ENCODE measurements around the gene MTIF2.
"Not testable (repeated sequence)": the region's sequence is repeated elsewhere in the genome, so short reads cannot be mapped to it uniquely, and the experiment has no call there.

MTIF2 gene

DNA sequence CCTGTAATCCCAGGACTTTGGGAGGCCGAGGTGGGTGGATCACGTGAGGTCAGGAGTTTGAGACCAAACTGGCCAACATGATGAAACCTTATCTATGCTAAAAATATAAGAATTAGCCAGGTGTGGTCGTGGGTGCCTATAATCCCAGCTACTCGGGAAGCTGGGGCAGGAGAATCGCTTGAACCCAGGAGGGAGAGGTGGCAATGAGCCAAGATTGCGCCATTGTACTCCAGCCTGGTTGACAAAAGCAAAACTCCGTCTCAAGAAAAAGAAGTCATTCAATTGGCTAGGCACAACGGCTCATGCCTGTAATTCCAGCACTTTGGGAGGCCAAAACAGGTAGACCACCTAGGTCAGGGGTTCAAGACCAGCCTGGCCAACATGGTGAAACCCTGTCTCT, 27.4 kb downstream of the MTIF2 start:
- DNase-seq, result not testable (repeated sequence)

DNA sequence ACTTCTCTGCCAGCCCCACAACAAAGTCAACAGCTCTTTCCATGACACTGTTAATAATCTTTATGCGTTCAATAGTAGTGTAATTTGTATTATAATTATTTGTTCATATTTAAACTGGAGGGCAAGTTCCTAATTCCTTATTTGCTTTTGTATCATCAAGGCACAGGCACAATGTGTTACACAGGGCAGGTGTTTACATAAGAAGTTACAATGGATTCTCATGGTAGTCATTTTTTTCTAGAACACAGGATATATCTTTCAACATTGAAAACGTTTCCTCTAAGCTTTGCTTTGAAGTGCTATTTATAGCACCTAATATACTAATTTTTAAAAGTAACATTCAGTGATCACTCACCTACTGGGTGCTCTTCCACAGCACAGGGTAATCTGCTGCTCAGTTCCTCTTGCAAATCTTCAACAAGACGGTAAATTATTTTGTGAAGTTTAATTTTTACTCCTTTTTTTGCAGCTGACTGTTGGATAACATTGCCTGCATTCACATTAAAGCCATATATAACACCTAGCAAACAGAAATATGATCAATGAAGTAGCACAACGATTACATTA, 29.3 kb downstream of the MTIF2 start:
- no peak for DNase-seq

DNA sequence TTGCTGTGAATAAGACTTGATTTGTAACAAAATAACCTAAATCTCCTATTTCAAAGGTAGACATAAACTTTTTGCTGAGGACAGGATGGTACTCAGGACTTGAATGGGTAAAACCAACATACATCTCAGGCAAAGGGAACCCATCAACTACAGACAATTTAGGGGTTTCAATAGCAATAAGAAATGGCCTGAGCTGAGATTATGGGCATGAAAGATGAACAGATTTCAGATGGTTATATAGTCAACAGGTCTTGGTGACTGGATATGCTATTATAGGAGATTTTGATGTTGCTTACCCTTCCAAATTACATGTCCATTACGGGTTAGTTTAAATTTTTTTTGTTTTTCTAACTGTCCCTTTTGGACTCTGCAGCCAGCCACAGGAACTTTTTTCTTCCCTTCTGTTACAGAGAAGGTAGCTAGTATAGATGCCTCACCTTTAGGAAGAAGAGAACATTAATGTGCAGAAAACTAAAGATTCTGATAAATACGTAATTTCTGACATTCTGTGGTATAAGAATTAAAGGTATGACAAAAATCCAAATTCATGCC, 32.0 kb downstream of the MTIF2 start:
- no peak for DNase-seq

DNA sequence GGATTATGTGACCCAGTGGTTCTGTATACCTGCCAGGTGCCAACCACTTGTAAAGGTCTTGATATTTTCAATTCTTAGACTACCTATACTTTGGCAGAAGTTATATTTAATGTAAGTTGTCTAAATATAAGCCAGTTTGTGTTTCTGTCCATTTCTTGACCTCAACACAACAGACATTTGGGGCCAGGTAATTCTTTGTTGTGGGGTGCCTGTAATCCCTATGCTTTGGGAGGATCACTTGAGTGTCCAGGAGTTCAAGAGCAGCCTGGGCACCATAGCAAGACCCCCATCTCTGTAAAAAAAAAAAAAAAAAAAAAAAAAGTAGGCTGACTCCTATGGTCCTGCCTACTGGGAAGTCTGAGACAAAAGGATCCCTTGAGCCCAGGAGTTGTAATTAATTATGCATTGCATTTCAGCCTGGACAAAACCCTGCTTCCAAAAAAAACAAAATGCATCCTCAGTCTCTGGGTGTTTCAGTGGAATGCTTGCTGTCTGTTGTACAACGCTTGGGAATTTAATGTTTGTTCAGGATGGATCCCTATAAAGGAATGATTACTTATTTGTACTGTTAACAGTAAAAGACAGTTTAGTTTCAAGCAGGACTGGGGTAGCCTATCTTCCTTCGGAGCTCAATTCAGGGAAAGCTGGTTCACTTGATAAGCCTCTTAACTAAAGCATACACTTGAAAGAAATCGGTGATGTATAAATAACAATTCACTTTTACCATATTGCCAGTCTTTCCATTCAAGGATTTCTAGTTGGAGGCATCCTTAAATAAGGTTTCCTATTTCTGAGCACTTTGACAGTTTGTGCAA, 33.1 kb downstream of the MTIF2 start:
- DNase-seq, result no peak

DNA sequence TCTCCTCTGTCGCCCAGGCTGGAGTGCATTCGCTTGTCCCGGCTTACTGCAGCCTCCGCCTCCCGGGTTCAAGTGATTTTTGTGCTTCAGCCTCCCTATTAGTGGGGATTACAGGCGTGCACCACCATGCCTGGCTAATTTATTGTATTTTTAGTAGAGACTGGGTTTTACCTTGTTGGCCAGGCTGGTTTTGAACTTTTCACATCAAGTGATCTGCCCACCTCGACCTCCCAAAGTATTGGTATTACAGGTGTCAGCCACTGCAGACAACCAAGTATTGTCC, 35.4 kb downstream of the MTIF2 start:
- DNase-seq, result no peak

DNA sequence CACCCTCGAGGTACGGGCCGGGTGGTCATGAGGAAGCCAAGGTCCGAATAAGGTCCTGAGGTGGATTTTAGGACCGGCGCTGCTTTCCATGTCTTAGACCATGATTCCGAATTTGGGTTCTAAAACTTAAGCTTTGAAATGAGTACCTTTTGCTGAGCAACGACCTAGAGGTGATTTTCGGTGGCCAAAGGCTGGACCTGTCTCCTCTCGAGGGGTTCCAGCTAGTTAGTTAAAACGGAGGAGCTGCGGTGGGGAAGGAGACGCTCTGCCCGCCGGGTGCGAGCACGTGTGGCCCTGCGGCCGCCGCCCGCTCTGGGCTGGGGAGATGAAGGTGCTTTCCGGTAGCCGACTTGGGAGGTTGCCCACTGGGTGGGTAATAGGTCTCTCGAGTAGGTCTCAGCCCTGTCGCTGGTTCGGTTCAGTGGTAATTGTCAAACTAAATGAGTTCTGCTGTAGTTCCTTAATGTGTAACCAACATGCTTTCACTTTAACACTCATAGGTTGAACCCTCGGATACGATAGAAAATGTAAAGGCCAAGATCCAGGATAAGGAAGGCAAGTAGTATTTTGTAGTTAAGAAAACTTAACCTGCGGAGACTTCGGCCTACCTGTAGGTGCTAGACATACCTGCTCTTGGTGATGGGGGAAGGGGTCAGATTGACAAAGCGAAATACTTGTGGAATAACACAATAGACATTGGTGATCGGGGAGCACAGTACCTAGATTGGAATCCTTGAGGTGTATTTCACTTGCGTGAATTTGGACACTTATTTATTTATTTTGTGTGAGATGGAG, 36.0 kb downstream of the MTIF2 start:
- no peak for DNase-seq

DNA sequence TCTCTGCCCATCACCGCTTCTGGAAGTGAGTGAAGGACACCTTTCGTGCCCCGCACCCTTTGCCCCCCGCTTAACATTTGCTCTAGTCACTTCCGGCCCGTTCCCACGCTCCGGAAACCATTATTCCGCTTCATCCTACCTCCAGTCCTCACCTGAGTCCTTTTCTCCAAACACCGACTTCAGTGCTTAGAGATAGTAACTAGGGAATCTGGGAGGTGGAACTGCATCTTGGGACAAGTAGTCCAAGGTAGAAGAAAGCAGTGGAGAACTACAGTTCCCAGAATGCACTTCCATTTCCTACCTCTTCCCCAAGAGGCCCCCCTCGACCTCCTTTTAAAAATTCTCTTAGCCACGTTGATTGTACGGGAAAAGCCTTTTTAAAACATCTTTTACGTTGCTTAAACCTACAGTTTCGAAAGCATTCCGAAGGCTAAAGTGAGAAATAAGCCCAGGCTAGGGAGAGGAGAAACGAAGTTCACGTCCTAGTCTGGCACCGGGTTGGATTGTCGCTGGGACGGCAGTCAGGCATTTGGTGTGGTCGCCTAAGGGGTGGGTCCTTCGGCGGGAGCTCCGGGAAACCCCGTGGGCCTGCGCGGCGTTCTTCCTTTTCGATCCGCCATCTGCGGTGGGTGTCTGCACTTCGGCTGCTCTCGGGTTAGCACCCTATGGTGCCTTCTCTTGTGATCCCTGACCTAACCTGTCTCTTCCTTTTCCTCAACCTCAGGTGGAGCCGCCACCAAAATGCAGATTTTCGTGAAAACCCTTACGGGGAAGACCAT, 36.8 kb downstream of the MTIF2 start, which contains the start of the genes CLHC1 and RPS27A:
Gene CLHC1 (minus strand): TSS at position 210 of the 779 bp plus-strand sequence. CDS start 9,882 bp downstream, outside the sequence.
Gene RPS27A (plus strand): TSS at position 605 of the 779 bp plus-strand sequence. CDS start 137 bp downstream, at position 742.
- DNase-seq, result peak; percentile 90

DNA sequence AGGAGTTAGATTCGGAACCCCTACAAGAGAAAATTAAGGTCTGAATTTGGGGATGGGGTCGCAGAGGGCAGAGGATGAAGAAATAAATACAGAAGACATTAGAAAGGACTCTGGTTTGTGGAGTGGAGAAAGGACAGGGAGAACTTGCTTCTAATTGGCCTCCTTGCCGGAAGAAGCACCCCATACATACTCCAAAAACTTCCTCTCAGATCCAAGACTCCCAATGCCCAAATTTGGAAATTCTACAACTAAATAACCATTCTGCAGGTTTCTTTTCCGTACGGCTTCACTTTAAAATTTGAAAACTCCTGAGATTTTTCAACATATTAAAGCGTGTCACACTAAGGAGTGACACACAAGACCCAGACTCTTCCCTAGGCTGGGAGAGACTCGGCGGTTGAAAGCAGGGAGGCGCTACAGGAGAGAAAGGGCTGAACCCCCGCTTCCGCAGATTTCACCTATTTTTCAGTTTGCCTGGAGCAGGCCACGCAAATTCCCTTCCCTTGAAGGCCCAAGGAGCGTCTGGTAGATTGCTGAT, 37.4 kb downstream of the MTIF2 start:
- DNase-seq, result no peak

DNA sequence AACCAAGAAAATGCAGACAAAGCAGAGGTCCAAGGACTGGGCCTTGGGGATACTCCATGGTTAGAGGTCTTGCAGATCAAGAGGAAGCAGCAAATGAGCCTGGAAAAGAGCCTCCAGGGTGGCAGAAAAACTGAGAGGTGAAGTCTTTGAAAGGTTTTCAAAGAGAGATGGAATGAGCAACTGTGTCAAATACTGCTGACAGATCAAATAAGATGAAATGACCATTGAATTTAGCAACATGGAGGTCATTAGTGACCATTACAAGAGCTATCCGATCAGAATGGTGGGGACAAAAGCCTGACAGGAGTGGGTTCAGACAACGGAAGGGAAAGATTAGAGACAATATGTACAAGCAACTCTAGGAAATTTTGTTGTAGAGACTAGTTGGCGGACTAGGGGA, 38.5 kb downstream of the MTIF2 start:
- DNase-seq, result no peak

DNA sequence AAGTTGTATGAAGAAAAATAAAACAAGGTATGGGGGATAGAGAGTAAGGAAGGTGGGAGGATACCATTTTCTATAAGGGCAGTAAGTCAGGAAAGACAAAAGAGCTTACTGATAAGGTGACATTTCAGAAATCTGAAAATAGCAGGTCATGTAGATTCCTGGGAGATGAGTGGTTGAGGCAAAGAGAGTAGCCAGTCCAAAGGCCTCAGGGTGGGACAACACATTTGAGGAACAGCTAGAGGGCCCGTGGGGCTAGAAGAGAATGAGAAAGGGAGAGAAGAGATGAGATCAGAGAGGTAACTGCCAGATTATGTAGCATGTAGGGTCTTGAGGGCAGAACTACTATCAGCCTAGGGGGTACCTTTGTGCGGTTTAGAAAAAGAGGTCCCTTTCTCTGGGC, 39.8 kb downstream of the MTIF2 start:
- no peak for DNase-seq

DNA sequence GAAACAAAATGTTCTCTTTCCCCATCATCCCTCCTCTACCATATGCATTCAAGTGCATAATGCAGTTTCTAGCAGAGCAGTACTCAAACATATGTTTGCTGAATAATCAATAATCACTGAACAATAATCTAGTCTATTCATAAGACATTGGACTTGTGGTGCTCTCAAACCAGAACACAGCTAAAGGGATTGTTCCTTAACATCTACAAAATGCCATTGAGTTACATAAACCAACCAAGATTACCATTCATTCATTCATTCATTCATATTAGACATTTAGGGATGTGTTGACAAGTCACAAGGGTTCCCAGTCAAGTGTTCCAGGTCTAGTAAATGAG, 40.8 kb downstream of the MTIF2 start:
- no peak for DNase-seq

DNA sequence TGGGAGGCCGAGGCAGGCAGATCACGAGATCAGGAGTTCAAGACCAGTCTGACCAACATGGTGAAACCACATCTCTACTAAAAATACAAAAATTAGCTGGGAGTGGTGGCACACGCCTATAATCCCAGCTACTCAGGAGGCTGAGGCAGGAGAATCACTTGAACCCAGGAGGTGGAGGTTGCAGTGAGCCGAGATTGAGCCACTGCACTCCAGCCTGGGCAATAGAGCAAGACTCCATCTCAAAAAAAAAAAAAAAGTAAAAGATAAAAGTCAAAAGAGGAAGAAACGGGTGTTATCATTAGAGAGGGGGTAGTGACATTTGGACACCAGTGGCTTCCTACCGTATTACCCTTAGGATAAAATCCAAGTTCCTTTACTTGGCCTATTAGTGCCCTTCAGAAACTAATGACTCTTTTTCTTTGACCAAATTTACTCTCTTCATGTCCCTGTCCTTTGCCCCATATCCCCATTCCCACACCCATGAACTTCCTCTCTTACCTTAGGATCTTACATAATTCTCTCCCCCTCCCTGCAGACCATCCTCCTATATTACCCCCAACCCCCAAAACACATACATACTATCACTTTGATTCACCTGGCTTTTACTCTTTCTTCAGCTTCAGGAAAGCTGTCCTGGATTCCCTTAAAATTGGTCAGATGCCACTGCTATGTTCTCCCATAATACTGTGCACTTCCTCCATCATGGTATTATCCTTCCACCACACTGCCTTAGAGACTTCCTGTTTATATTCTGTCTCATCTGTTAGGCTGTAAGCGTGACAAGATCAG, 41.4 kb downstream of the MTIF2 start:
- not testable (repeated sequence) for DNase-seq

DNA sequence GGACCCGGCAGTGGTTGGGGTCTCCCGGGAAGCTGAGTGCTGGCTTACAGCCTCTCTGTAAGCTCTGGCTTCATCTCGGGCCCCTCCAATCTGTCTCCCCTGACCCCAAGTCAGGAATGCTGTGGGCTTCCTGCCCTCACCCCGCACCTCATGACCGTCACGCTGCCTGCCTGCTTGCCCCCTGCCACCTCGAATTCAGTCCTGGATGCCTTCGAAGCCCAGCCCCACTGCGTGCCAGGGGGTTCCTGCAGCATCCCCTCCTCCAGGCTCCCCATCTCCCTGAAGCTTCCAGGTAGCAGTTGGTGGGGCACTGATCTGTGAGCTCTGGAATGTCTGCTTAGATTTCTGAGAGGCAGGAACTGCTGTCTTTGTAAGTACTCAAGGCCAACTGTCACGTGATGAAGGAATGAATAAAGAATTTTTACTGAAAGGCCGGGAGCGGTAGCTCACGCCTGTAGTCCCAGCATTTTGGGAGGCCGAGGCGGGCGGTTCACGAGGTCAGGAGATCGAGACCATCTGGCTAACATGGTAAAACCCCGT, 43.5 kb downstream of the MTIF2 start:
- no peak for DNase-seq

DNA sequence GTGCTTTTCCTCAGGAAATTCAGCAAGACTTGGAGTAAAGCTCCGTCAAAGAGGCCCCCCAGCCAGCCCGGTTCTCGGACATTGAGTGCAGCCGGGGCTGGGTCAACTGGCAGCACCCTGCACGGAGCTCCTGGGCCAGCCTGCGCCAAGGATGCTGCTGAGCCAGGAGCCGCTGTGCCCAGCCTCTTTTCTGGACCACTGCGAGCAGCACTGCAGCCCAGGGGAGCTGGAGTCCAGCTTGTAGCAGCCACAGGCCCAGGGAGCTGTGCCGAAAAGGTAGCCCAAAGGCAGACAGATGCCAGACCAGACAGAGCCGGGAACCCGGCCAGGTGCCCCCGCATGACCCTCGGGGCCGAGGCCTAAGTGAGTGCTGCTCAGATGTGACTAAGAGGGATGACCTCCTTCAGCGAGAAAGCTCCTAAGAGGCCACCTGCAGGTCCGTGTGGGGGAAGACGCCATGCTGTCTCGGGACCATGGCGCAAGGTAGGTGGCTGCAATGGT, 44.2 kb downstream of the MTIF2 start:
- DNase-seq, result no peak

DNA sequence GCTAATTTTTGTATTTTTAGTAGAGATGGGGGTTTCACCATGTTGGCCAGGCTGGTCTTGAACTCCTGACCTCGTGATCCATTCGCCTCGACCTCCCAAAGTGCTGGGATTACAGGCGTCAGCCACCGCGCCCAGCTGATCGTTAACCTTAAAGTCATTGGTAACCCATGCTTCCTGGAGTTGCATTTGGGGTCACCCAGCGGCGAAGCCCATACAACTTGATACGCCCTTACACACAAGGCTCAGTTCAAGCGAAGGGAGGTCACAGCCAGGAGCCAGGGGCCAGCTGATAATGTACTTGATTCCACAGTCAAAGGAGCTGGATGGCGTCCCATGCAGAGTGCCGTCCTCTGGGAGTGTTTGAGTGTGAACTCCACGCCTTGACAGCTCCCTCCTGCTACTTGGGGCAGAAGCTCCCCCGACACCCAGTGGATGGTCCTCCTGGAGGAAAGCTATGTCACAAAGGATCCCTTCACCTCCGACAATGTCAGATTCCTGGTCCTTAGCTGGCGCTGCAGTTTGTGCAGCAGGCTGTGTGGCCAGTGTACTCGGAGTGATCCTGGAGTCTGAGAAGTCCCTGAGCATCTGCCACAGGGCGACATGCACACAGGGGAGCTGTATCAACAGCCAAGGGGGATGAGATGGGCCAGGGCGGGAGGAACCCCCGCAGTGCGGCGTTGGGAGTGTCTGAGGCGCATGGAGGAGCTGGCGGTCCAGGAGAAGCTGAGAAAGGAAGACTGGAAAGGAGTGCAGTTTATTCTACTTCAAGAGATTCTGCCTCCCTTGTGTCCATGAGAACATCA, 44.9 kb downstream of the MTIF2 start:
- no peak for DNase-seq

DNA sequence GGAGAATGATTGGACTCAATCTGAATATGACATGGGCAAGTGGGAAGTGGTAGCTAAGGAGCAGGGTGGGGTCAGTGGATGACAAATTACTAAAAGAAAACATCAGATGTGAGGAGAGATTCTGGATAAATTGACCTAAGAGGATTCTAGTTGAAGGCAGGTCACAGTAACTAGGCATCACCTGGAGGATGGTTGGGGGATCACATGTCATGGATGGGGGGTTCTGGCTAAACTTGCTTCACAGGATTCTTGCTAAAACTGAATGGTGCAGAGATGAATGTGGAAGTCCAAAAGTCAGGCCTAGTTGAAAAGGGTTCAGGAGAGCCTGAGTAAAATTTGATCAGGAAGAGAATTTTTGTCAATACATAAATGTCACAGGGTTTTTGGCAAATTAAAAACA, 55.2 kb downstream of the MTIF2 start:
- no peak for DNase-seq

DNA sequence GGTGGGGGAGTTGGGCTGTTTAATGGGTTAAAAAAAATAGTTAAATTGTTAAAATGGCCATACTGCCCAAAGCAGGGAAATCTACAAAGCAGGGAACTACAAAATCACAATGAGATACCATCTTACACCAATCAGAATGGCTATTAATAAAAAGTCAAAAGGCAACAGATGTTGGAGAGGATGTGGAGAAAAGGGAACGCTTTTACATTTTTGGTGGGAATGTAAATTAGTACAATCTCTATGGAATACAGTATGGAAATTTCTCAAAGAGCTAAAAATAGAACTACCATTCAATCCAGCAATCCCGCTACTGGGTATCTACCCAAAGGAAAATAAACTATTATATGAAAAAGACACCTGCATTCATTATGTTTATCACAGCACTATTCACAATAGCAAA, 64.1 kb downstream of the MTIF2 start:
- no peak for DNase-seq

DNA sequence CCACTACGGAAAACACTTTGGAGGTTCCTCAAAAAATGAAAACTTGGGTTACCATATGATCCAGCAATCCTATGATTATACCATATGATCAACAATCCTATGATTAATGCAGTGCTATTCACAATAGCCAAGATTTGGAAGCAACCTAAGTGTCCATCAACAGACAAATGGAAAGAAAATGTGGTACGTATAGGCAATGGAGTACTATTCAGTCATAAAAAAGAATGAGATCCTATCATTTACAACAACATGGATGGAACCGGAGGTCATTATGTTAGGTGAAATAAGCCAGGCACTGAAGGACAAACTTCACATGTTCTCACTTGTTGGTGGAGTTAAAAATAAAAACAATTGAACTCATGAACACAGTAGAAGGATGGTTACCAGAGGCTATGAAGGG, 64.5 kb downstream of the MTIF2 start:
- DNase-seq, result no peak

DNA sequence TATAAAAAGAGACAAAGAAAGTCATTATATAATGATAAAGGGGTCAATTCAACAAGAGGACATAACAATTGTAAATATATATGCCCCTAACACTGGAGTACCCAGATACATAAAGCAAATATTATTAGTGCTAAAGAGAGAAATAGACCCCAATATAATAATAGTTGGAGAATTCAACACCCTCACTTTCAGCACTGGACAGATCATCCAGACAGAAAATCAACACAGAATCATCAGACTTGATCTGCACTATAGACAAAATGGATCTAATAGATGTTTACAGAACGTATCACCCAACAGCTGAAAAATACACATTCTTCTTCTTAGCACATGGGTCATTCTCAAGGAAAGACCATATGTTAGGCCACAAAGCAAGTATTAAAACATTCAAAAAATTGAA, 68.6 kb downstream of the MTIF2 start:
- DNase-seq, result no peak

DNA sequence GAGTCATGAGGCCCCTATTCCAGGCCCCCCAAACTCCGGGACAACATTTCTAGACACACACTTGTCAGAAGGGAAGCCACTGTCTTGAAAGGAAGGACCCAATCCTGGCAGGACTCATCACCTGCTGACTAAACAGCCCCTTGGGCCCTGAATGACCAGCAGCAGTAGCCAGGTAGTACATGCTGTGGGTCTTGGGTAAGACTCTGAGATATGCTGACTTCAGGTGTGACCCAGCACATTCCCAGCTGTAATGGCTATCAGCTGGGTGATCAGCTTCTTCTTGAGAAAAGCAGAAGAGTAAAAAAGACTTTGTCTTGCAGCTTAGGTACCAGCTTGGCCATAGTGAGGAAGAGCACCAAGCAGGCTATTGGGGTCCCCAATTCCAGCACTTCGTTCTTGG, 72.5 kb downstream of the MTIF2 start:
- DNase-seq, result no peak

Data from NCI-H1048 (cell line).